ENCODE data around the gene ASB18.

Gene ASB18

DNA sequence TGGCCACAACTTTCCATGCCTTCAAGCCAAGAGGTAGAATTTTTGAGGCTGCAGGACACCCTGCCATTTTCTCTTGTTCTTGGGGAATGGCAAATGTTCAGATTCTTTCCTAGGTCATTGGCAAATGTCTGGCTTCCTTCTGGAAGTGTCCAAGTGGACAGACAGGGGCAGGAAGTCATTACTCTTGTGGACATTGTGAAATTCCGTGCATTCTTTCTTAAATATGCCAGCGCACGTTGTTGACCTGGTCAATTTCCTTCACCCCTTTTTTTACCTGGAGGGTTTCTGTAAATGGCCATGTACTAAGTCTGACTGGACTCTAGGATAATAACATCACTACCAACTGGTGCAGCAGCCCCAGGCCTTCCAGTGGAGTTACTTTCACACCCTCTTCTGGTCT, 13.9 kb downstream of the ASB18 start:
- DNase-seq (ENCODE audit: low read depth), result no peak
- in situ Hi-C loops (cut with HindIII; ENCODE audit: low sequenced_read_pairs), result no loop called here
- H3K4me3 ChIP-seq (ENCODE audit: low read depth, low read length), result no peak overlapping the region
- TF ChIP-seq, protein P1, sequence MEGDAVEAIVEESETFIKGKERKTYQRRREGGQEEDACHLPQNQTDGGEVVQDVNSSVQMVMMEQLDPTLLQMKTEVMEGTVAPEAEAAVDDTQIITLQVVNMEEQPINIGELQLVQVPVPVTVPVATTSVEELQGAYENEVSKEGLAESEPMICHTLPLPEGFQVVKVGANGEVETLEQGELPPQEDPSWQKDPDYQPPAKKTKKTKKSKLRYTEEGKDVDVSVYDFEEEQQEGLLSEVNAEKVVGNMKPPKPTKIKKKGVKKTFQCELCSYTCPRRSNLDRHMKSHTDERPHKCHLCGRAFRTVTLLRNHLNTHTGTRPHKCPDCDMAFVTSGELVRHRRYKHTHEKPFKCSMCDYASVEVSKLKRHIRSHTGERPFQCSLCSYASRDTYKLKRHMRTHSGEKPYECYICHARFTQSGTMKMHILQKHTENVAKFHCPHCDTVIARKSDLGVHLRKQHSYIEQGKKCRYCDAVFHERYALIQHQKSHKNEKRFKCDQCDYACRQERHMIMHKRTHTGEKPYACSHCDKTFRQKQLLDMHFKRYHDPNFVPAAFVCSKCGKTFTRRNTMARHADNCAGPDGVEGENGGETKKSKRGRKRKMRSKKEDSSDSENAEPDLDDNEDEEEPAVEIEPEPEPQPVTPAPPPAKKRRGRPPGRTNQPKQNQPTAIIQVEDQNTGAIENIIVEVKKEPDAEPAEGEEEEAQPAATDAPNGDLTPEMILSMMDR (IDR thresholded peaks at IDR 0.05; ENCODE audit: low read depth, low read length, missing control alignments), result no peak

DNA sequence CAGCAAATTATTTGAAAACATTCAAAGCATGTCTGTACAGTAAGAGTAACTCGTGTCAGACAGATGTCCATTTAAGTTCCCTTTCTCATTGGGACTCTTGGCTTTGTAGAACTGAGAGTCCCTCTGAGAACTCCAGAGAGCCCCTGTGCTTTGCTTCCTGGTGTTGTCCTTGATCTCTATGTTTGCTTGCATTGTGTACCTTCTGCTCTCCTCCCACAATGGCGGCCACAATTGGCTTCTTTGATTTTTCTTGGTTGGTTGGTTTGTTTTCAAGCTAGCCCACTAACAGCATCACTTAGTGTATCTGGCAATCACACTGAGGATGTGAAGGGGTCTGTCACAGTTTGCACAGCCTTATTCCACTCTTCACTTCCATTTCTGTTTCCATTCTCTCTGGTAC, 15.1 kb downstream of the ASB18 start:
- H3K4me3 ChIP-seq (ENCODE audit: low read depth, low read length), result no peak overlapping the region
- DNase-seq (ENCODE audit: low read depth), result no peak
- in situ Hi-C loops (cut with HindIII; ENCODE audit: low sequenced_read_pairs), result no loop called here
- TF ChIP-seq, protein P1 (IDR thresholded peaks at IDR 0.05; ENCODE audit: low read depth, low read length, missing control alignments), result no peak

DNA sequence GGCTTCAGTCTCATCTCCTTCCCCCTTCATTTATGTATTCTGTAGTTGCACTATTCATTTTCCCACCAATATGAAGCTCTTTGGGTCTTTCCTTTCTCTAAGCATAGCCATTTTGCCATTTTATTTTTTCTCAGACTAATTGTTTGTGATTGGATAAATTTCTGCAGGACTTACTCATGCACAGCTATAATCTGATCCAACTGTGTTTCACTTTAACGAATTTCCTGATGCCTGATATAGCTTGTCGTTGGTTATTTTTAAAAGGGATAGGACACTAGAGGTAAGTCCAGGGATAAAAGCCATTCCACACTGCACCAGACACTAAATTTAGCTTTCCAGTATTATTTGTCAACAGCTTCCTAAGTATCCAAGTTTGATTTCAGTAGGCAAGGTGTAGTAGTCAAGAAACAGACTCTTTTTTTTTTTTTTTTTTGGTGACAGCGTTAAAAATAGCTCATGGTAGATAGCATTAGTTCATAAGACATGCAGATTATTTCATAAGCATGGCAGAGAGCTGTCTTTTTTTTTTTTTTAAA, 17.4 kb downstream of the ASB18 start:
- TF ChIP-seq, protein P1 (IDR thresholded peaks at IDR 0.05; ENCODE audit: low read depth, low read length, missing control alignments), result no peak
- in situ Hi-C loops (cut with HindIII; ENCODE audit: low sequenced_read_pairs), result no loop called here
- no peak for DNase-seq (ENCODE audit: low read depth)
- H3K4me3 ChIP-seq (ENCODE audit: low read depth, low read length), result no peak overlapping the region

DNA sequence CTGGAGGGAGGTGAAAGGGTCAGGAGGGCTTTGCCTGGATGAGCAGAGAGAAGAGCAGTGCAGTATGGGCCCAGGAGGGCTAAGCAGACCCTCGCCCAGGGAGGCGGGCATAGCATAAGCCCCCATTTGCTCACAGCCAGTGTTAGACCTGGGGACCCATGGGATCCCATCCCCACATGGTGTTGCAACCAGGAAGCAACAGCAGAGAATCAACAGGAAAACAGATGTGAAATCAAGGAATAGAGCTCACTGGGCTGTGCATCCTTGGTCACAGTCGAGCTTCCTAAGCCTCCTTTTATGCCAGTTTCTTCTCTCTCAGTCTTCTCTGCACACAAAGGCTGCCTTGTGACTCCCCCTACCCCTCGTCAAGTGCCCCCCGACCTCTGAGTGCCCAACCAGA, 19.9 kb downstream of the ASB18 start:
- no peak for DNase-seq (ENCODE audit: low read depth)
- TF ChIP-seq, protein P1 (IDR thresholded peaks at IDR 0.05; ENCODE audit: low read depth, low read length, missing control alignments), result no peak
- no peak overlapping the region for H3K4me3 ChIP-seq (ENCODE audit: low read depth, low read length)
- in situ Hi-C loops (cut with HindIII; ENCODE audit: low sequenced_read_pairs), result no loop called here

DNA sequence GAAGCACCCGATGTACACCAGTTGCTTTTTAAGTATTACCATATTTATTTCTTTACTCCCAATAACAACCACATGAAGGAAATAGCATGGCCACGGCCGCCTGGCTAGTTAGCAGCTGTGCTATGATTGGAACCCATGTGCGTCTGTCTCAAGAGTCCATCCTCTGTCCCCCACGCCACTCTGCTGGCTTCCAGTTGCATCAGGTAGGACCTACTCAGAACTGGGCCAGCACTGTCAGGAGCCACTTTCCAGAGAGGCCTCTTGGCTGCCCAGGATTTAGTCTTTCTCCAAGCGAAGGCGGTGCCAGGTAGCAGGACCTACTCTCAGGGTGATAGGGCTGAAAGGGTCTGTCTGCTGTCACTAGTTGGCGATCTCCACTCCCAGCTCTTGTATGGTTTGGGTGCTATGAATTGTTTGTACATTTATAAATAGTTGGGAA, 22.1 kb downstream of the ASB18 start:
- no peak for DNase-seq (ENCODE audit: low read depth)
- no peak overlapping the region for H3K4me3 ChIP-seq (ENCODE audit: low read depth, low read length)
- TF ChIP-seq, protein P1 (IDR thresholded peaks at IDR 0.05; ENCODE audit: low read depth, low read length, missing control alignments), result no peak
- in situ Hi-C loops (cut with HindIII; ENCODE audit: low sequenced_read_pairs), result no loop called here

DNA sequence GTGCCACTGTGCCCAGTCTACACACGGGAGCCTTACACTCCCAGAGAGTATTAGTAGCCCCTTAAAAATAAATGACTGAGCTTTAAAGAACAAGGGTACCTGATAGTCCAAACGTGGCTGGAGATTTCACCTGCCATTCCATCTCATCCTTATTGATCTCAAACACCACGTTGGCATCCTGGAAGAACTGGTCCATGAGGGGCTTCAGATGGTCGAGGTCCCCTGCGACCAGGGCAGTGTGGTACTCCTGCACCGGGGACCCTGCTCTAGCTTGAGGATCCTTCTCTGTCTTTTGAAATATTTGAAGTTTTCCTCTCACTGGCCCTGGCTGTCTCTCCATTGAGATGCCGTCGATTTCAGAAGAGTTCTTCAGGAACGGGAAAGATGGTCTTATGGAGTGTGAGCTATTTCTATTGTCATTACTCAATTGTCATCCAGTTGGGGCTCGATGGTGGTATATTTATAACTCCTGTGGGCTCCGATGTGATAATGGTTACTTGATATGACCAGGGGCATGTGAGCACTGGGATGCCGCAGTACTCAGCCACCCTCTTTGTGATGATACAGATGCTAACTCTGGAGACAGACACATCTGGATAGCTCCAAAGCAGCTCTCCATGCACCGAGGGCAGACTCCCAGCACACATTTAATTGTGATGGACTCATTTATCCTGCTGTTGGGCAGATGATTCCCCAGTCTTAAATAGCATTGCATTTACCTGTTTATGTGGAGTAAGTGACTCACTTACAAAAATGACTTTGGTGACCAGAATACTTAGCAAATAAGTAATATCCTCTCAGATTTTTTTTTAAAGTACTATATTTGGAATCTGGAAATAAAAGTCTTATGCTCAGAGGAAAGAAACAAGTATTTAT, 22.8 kb downstream of the ASB18 start:
- H3K4me3 ChIP-seq (ENCODE audit: low read depth, low read length), result no peak overlapping the region
- DNase-seq (ENCODE audit: low read depth), result no peak
- in situ Hi-C loops (cut with HindIII; ENCODE audit: low sequenced_read_pairs), result no loop called here
- TF ChIP-seq, protein P1 (IDR thresholded peaks at IDR 0.05; ENCODE audit: low read depth, low read length, missing control alignments), result no peak
